ENCODE data around the gene MBOAT1.

MBOAT1 gene

DNA sequence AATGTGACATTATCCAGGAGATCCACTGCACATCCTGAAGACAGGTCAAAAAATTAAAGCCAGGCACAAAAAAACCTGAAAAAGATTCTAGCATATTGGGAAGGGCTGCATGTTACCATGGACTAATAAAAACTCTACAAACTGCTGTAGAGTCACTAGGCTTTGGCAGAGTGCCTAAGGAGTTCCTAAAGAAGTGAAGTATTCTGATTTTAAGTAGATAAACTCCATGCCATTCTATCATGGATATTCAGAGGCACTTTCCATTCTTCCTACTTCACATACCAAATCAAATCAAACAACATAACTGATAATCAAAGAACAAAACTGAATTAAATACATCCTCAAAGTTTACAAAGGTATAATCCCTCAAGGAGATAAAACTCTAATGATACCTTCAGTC, 3.0 kb upstream of the MBOAT1 start:
- DNase-seq (ENCODE audit: extremely low spot score): no peak
- CTCF ChIA-PET: no interaction called here
- no peak for TF ChIP-seq CTCF (IDR thresholded peaks at IDR 0.05; ENCODE audit: control extremely low read depth, extremely low read depth, low read depth, missing control alignments)
- POLR2A ChIA-PET: no interaction called here

DNA sequence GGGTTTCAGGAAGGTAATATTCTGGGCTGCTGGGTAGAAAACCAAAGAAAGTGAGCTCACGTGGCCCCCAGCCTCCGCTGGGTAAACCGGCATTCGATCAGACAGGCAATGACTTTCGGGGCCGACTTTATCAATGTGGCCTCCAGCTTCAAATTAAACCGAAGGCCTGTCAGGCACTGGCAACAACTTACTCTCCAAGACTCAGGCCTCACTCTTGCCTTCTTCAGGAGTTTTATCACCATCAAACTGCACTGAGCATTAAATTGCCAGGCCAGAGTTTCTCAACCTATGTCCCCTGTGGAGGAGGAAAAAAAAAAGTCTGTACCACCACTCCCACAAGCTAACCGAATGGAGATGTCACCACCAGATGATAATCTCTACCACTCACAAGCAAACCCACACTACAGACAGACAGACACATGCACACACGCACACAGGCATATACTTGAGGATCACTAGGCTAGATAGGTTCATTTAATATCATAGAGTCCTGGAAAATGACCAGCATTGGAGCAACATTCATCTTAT, 1.1 kb upstream of the MBOAT1 start:
- DNase-seq (ENCODE audit: extremely low spot score): no peak
- TF ChIP-seq CTCF (IDR thresholded peaks at IDR 0.05; ENCODE audit: control extremely low read depth, extremely low read depth, low read depth, missing control alignments): no peak
- ChIA-PET POLR2A (interaction anchor here (0.7 kb wide), 1 partner anchor 320 kb away, joined by 3 read pairs; no protein-coding TSS in a partner anchor), CTCF (interaction anchor here (0.9 to 1.7 kb wide), 6 partner anchors 10 to 89 kb away, joined by 3 to 4 read pairs (median 4); no protein-coding TSS in a partner anchor)

DNA sequence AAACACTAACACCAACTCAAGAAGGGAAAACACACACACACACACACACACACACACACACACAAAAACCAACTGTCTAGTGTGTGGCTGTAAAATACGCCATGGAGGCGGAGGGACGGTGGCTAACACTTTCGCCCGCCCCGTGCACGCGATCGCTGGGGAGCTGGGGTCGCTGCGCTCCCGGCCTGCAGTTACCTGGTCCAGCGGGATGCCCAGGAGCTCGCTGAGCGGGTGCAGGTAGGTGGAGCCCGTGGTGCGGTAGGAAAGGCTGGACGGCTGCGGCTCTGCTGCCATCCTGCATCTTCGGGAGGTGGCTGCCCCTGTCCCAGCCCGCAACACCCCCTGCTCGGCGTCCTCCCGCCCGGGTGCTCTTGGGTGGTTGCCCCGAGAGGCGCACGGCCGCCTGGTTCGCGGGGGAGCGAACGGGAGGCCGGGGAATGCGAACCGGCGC, 303 bp downstream of the MBOAT1 start:
- ChIA-PET POLR2A (interaction anchor here (0.5 kb wide), 1 partner anchor 322 kb away, joined by 3 read pairs; no protein-coding TSS in a partner anchor), CTCF (interaction anchor here (0.9 to 1.7 kb wide), 3 partner anchors 9 to 88 kb away, joined by 3 to 4 read pairs (median 4); no protein-coding TSS in a partner anchor)
- no peak for DNase-seq (ENCODE audit: extremely low spot score)
- TF ChIP-seq CTCF (IDR thresholded peaks at IDR 0.05; ENCODE audit: control extremely low read depth, extremely low read depth, low read depth, missing control alignments): no peak

DNA sequence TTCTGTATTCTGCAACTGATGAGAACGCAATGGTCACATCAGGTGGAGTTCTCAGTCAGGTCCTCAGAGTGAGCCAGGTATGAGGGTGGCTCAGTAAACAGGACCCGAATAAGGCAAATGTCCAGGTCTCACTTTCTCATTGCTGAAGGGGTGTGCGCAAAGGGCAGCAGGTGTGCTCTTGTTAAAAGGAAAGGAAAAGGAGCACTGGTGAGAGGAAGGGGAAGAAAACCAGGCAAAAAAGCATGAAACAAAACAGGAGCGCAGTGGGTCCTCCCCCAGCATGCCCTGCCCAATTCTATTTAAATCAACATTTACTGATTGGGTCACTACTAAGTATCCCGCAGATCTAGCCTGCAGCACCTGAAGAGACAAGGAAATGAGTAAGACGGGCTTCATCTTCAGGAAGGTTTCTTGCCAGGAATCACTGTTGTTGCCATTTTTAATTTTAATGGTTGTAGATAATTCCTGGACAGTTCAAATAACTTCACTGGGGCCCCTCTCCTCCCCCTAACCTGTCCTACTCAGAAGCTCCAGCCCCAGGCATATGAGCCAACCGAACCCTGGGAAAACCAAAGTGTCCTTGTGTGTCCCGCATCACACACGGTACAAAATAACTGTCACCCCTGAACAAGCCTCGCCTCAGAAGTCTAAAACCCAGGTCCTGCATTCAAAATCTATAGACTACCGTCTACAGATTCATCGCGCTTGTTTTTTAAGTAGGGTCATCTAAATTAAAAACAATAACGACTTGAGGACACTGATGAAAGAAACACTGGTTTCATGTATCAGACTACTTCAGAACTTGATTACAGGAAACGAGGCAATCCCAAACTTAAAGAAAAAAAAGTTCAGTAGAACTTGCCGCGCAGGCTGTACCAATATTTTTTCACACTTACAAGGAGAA, 980 bp downstream of the MBOAT1 start:
- peak; percentile 29 for DNase-seq (ENCODE audit: extremely low spot score)
- ChIA-PET CTCF (interaction anchor here (1.1 to 1.6 kb wide), 3 partner anchors 87 to 317 kb away, joined by 3 to 4 read pairs (median 4); no protein-coding TSS in a partner anchor), POLR2A (no interaction called here)
- TF ChIP-seq CTCF (IDR thresholded peaks at IDR 0.05; ENCODE audit: control extremely low read depth, extremely low read depth, low read depth, missing control alignments): no peak

- TF ChIP-seq CTCF (IDR thresholded peaks at IDR 0.05; ENCODE audit: control extremely low read depth, extremely low read depth, low read depth, missing control alignments): no peak
- ChIA-PET POLR2A (no interaction called here), CTCF (interaction anchor here (0.9 to 1.3 kb wide), 4 partner anchors 34 to 318 kb away, joined by 3 to 4 read pairs (median 3); no protein-coding TSS in a partner anchor)
- no peak for DNase-seq (ENCODE audit: extremely low spot score)
Measured at GRCh38 chr6:20210158-20210557, 2.1 kb downstream of the MBOAT1 start.

- no peak for TF ChIP-seq CTCF (IDR thresholded peaks at IDR 0.05; ENCODE audit: control extremely low read depth, extremely low read depth, low read depth, missing control alignments)
- ChIA-PET CTCF (no interaction called here), POLR2A (no interaction called here)
- no peak for DNase-seq (ENCODE audit: extremely low spot score)
Measured at GRCh38 chr6:20208687-20209378, 3.4 kb downstream of the MBOAT1 start.
